ENCODE data around the gene ARL16. TPM values are rescaled to one million over a fixed set of nuclear protein-coding genes. Genes with fewer than 3 reads are reported as not detected.

ARL16 gene
- total and polyA plus RNA-seq, 2 of the 8 experiments (the other 6 are each of a cell fraction or from before 2014, with no cell fraction given), result 37.0 to 60.8 TPM

GRCh38 chr17:81680150-81680549 is 3.4 kb downstream of the ARL16 start:
- Histone ChIP-seq H3K18ac (ENCODE audit: extremely low read depth, low read length) (no peak overlapping the region), H4K20me1 (replicated peaks in 1 of 2; ENCODE audit: control insufficient read depth in 1 of 2, insufficient read depth in 2 of 2, low read length in 2 of 2) (peaks cover 0 to 20% of the 10 kb centered on the region in 2 experiments), H3K56ac (replicated peaks; ENCODE audit: insufficient read length, low read depth, low read length) (no peak overlapping the region), H3K14ac (ENCODE audit: insufficient read length) (no peak overlapping the region), H2AFZ (ENCODE audit: low read length) (no peak overlapping the region), H3K9ac (replicated peaks in 1 of 4; ENCODE audit: extremely low read depth in 1 of 4, low read depth in 3 of 4, low read length in 3 of 4) (no peak overlapping the region), H3K79me1 (ENCODE audit: low read depth, low read length) (peaks cover 12% of the 10 kb centered on the region), H3K4me2 (ENCODE audit: insufficient read depth in 1 of 2, low read depth in 2 of 2, low read length in 2 of 2) (no peak overlapping the region), H2AK5ac (ENCODE audit: low read depth, low read length) (no peak overlapping the region), H4K91ac (replicated peaks; ENCODE audit: insufficient read length, low read length) (no peak overlapping the region), H3K27me3 (replicated peaks in 1 of 4; ENCODE audit: control insufficient read depth in 3 of 4, extremely low read depth in 1 of 4, insufficient read depth in 3 of 4, low read length in 3 of 4) (no peaks in the 10 kb centered on the region; a peak in 1 of 7 replicates), H3K27ac (ENCODE audit: low read depth, low read length) (no peak overlapping the region), H2BK15ac (ENCODE audit: low read length) (no peak overlapping the region), H2BK5ac (ENCODE audit: low read depth, low read length) (no peak overlapping the region), H2BK12ac (ENCODE audit: low read depth, low read length) (no peak overlapping the region), H3K36me3 (ENCODE audit: control insufficient read depth in 2 of 4, insufficient read depth in 4 of 4, low read length in 3 of 4) (peaks cover 0 to 3% (median 0%) of the 10 kb centered on the region in 4 experiments; a peak in 1 of 8 replicates), H3K4me1 (replicated peaks in 1 of 4; ENCODE audit: control insufficient read depth in 3 of 4, insufficient read depth in 4 of 4, low read length in 3 of 4) (peaks cover under 1 to 14% (median 7%) of the 10 kb centered on the region in 4 experiments; a peak in 6 of 7 replicates), H2BK20ac (ENCODE audit: low read length) (no peak overlapping the region), H3K23ac (ENCODE audit: insufficient read length) (no peak overlapping the region), H3K9me3 (ENCODE audit: insufficient read depth in 2 of 2, low read depth in 1 of 2, low read length in 1 of 2) (no peaks in the 10 kb centered on the region), H3K4ac (replicated peaks; ENCODE audit: insufficient read length, low read depth, low read length) (no peak overlapping the region), H3K4me3 (ENCODE audit: extremely low read depth in 1 of 4, insufficient read depth in 2 of 4, low read depth in 3 of 4, low read length in 4 of 4) (no peak overlapping the region), H2BK120ac (replicated peaks; ENCODE audit: low read depth, low read length) (no peak overlapping the region), H4K5ac (ENCODE audit: insufficient read length, low read depth, low read length) (no peak overlapping the region), H4K8ac (ENCODE audit: extremely low read depth, insufficient read depth, low read length) (no peak overlapping the region), H3K23me2 (ENCODE audit: low read depth, low read length) (peaks cover 12% of the 10 kb centered on the region), H3K79me2 (ENCODE audit: control insufficient read depth in 1 of 2, insufficient read depth in 2 of 2, low read length in 2 of 2) (peaks cover 4 to 28% of the 10 kb centered on the region in 2 experiments; a peak in 3 of 4 replicates)
- 91% methylated on average over 11 of the region's 11 CpGs; no CpG with 5 or more reads in 1 of the 2 experiments for WGBS, 2 experiments (ENCODE audit: extremely low coverage in 1 of 2, insufficient coverage in 1 of 2, insufficient read length in 1 of 2, insufficient replicate concordance in 2 of 2, low coverage in 1 of 2, low lambda C conversion rate in 2 of 2, missing lambda C conversion rate in 1 of 2)
- FAIRE-seq (no peak), DNase-seq (ENCODE audit: low read depth in 1 of 2, low spot score in 2 of 2) (no peak)
- POLR2A ChIA-PET (ENCODE audit: partially characterized antibody), result interaction anchor here (1.1 to 28.4 kb wide), 6 partner anchors 11 to 162 kb away, joined by 3 to 436 read pairs (median 10); partner anchors contain the start of genes CCDC137, MRPL12, OXLD1 and SLC25A10
- CTCF ChIA-PET (ENCODE audit: partially characterized antibody), result interaction anchor here (0.7 to 2.0 kb wide), 4 partner anchors 12 to 50 kb away, joined by 3 to 10 read pairs (median 4); no protein-coding TSS in a partner anchor
- TF ChIP-seq POLR2AphosphoS5 (IDR thresholded peaks at IDR 0.05; ENCODE audit: low read depth, low read length) (no peak), RNF2 (IDR thresholded peaks at IDR 0.05; ENCODE audit: borderline replicate concordance, low read depth, low read length, missing control alignments, poor library complexity, severe bottlenecking) (no peak), POLR2A (IDR thresholded peaks at IDR 0.05; ENCODE audit: control extremely low read depth in 1 of 2, low read depth in 2 of 2, low read length in 2 of 2) (no peak), BCL11A (IDR thresholded peaks at IDR 0.05; ENCODE audit: low read depth in 2 of 2, low read length in 2 of 2) (no peak), CBX5 (IDR thresholded peaks at IDR 0.05; ENCODE audit: low read depth, low read length) (no peak), JUN (IDR thresholded peaks at IDR 0.05; ENCODE audit: low read depth, low read length) (no peak), SUZ12 (IDR thresholded peaks at IDR 0.05; ENCODE audit: low read length) (no peak), HDAC2 (IDR thresholded peaks at IDR 0.05; ENCODE audit: borderline replicate concordance in 1 of 2, low read depth in 2 of 2, low read length in 2 of 2) (no peak), TEAD4 (IDR thresholded peaks at IDR 0.05; ENCODE audit: low read depth, low read length) (no peak), TAF7 (optimal IDR thresholded peaks at IDR 0.05; ENCODE audit: borderline replicate concordance, low read depth, low read length) (no peak), CHD1 (IDR thresholded peaks at IDR 0.05; ENCODE audit: low read depth, low read length) (no peak), TCF12 (IDR thresholded peaks at IDR 0.05; ENCODE audit: low read depth, low read length) (no peak)
- TF ChIP-seq, protein P1, sequence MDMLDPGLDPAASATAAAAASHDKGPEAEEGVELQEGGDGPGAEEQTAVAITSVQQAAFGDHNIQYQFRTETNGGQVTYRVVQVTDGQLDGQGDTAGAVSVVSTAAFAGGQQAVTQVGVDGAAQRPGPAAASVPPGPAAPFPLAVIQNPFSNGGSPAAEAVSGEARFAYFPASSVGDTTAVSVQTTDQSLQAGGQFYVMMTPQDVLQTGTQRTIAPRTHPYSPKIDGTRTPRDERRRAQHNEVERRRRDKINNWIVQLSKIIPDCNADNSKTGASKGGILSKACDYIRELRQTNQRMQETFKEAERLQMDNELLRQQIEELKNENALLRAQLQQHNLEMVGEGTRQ (IDR thresholded peaks at IDR 0.05; ENCODE audit: low read length), result no peak
